Measurements from ENCODE around the gene AIG1.

The AIG1 gene

DNA sequence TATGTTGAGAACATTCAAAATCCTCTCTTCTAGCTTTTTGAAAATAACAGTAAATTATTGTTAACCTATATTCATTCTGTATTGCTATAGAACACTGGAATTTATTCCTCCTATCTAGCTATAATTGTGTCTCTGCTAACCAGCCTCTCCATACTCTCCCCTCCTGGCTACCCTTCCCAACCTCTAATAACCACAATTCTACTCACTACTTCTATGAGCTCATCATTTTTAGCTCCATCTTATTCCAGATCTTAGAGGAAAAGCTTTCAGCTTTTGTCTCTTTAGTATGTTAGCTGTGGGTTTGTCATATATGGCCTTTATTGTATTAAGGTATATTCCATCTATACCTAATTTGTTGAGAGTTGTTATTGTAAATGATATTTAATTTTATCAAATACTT is 108.8 kb downstream of the AIG1 start:
- no peak for DNase-seq

DNA sequence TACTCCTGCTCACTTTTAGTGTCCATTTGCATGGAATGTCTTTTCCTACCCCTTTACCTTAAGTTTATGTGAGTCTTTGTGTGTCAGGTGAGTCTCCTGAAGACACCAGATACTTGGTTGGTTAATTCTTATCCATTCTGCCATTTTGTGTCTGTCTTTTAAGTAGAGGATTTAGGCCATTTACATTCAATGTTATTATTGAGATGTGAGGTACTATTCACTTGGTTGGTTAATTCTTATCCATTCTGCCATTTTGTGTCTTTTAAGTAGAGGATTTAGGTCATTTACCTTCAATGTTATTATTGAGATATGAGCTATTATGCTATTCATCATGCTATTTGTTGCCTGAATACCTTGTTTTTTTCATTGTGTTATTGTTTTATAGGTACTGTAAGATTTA is 113.8 kb downstream of the AIG1 start:
- DNase-seq, result no peak

DNA sequence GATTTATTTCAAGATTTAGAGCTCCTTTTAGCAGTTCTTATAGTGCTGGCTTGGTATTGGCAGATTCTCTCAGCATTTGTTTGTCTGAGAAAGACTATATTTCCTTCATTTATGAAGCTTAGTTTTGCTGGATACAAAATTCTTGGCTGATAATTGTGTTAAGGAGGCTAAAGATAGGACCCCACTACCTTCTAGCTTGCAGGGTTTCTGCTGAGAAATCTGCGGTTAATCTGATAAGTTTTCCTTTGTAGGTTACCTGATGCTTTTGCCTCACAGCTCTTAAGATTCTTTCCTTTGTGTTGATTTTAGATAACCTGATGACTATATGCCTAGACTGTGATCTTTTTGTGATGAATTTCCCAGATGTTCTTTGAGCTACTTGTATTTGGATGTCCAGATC is 114.3 kb downstream of the AIG1 start:
- DNase-seq, result no peak

DNA sequence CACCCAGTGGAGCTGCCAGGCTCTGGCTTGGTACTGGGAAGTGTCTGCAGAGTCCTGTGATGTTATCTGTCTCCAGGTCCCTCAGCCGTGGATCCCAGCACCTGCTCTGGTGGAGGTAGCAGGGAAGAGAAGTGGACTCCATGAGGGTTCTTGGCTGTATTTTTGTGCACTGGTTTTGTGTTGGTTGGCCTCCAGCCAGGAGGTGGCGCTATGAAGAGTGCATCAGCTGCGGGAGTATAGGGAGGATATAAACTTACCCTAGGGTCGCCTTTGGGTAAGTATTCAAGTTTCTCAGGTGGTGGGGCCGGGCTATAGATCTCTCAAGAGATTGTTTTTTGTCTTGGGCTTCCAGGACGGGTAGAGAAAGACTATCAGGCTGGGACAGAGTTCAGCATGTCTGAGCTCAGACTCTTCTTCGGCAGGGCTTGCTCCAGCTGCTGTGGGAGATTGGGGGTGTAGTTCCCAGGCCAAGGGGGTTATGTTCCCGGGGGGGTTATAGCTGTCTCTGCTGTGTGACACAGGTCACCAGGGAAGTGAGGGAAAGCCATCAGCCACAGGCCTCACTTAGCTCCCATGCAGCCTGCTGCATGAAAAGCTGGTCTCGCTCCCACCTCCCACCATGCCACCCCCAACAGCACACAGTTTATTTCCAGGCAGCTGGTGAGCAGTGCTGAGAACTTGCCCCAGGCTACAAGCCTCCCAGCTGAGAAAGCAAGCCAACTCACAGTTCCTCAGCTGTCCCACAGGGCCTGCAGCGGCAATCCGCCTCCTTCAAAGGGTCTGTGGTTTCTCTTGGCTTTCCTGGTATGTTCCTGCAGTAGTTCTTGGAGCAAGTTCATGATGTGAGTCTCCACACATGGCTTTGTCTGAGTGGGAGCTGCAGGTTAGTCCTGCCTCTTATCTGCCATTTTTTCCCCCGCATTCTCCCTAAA is 115.7 kb downstream of the AIG1 start:
- no peak for DNase-seq

DNA sequence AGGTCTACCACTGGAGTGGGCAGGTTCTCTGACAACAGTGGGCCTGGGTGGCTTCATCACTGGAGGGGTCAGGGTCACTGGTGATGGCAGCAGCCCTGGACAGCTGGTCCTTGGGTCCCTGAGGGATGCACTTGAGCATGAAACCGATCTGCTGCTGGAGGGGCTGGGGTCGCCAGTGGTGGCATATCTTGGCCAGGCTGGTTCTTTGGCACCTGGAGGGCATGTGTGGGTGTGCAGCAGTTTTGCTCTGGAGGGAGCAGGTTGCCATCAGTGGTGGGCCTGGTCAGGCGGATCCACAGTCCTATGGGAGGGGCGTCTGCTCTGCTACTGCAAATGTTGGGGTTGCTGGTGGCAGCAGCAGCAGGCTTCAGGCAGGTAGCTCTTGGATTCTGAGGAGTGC is 117.0 kb downstream of the AIG1 start:
- DNase-seq, result no peak

DNA sequence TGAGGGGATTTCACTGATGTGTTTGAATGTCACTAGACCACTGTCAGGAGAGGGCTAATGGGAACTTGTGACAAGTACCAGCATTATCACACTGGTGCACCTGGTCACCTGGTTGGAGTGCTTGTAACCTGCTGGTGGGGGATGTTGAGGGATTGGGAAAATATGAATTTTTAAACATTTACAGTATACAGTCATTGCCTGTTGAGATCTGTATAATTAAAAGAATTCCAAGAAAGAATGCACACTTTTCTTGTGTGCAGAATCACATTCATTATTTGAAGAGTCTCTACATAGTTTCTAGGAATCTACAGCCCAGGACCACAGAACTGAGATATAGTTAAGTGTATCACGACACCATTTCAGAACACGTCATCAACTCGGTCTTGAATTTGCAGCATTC is 118.4 kb downstream of the AIG1 start:
- no peak for DNase-seq

DNA sequence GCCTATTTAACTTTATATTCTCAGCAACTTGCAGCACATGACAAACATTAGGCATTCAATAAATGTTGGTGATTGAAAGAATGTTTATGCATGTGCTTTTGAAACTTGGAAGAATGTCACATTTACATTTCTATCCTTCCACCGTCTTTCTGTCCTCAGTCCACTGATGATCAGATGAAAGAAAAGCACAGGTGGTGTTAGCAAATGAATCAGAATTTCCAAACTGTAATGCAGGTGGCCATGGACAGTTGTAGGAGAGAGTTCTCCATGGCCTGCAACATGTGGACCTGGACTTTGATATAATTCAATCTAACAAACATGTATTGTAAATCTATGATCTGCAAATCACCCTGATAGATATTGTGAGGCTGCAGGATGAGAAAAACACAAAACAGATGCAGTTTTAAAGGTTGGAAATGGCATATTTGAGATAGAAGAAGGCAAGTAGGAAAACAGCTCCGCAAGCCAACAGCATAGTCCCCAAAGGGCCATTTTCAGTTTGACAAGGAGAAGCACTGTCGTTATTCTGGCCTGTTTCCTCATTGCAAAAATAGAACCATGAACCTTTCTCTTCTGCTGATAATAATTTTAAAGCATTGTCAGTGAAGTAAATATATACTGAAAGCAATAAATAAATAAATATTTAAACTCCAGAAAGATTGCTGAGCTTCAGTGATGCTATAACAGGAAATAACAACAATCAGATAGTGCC is 119.4 kb downstream of the AIG1 start:
- no peak for DNase-seq

DNA sequence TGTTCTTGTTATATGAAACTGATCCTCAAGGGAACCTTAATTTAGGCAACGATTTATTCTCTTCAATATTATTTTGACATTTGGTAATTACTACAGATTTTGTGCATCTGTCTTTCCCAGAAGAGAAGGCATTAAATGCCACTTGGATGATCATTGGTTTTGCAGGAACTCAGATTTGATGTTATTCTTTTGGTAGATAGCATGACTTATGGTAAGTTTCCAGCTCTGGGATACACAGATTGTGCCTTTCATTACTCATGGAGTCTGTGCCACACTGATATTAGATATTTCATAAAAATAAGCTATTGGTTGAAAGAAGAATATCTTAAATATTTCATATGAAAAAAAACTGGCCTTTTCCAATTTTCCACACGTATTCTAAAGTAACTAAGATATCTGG is 120.1 kb downstream of the AIG1 start:
- no peak for DNase-seq

DNA sequence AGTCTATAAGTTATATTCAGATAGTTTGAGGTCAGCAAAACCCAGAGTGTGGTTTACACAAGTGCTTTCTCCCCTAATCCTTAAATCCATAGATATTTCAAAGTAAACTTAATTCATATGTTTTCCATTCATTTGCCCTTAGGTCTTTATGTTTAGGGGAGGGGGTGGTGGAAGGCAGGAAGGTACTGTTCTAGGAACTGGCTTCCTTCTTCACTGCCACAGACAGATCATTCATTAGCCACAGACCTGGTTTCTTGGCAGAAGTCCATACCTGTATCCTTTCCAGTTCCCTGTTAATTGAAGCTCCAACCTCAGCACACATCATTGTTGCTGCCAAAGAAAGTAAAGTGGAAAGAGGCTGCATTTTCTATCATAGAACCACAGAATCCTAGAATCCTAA is 123.0 kb downstream of the AIG1 start:
- no peak for DNase-seq

DNA sequence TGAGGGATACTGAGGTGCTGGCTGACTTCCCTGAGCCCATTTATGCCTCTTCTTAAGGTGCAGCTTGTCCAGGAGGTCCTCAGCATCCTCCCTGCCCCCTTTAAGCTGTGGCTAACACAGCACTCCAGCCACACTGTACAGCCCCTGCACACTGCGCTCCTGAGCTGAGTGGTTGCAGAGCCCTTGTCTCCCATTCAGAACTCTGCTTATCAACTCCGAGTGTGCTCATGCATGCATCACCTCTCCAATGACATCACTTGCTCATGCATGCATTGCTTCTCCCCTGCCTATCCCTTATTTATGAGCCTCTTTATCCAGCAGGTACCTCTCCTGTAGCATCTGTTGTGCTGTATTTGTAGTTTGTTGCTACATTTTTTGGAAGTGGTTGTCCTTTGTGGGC is 124.6 kb downstream of the AIG1 start:
- DNase-seq, result no peak

DNA sequence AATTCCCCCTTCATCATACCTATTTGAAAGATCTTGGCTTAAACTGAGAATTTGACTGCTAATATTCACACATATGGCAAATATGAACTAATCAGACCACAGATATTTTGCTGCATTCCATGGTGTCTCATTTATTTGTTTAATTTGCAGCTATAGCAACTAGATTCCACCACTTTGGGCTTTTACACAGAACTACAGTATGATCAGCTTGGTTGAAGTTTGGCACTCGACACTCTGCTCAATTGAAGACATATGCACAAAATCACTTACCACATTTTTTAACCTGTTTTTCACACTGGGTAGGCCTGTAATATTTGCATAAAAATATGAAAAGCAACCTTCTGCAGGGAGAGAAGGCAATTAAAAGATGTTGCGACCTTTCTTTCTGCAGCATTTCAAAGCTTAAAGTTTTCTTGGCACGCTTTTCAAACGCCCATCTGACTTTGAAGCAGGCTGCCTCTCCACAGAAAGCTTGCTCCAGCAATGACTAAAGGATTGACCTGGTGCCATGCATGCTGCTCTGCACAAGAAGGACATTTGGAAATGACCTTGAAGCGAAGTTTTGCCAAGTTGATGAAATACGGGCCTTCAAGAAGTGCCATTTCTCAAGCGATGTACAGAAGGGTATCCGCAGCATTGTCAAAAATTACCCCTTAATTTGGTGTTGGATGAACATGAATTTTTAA is 126.7 kb downstream of the AIG1 start:
- DNase-seq, result no peak

DNA sequence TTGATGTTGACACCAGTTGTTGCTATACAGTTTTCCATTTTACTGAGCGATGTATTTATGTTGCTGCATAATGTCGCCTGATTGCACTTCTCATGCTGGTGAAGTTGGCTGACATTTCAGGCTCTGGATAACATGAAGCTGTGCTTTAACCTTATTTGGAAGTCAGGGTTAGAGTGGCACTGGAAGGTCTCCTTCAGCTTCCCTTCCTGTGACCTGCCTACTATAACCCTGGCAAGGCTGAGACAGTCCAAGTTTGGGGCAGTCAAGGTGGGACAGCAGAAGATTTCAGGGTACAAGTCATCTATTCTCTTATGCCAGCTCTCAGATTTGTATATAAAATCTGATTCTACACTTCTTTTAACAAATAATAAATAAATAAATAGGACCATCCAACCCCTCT is 127.6 kb downstream of the AIG1 start:
- DNase-seq, result no peak

DNA sequence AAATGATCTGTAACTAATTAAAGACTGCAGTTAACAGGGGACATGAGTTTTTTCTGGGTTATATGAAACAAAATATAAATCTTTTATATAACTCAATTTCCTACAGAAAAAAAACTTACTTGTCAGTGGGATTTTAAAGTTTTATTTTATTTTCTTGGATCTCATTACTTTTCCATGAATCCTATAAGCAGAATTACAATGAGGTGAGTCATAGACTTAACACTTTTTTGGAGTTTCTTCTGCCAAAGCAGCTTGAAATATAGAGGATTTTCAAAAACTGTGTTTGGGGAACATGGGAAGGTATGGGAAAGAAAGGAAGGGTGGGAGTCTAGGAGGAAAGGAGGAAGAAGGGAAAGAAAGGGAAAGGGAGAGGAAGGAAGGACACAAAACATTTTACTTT is 130.7 kb downstream of the AIG1 start:
- no peak for DNase-seq

DNA sequence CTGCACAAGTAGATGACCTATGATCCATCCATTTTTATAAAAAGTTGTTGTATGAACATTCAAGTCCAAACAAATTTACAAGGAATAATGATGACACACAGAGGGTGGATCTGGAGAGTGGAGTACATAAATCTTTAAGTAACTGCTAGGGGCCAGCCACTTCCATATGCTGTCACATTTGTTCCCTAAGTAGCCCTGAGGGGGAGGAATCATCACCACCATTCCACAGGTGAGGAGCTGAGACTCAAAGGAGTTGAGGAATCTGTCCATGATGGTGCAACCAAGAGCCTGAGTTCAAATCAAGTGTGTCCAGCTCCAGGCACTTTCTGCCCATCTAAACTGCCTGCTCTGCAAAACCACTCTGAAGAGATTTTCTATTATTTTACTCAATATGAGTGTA is 132.1 kb downstream of the AIG1 start:
- DNase-seq, result no peak

DNA sequence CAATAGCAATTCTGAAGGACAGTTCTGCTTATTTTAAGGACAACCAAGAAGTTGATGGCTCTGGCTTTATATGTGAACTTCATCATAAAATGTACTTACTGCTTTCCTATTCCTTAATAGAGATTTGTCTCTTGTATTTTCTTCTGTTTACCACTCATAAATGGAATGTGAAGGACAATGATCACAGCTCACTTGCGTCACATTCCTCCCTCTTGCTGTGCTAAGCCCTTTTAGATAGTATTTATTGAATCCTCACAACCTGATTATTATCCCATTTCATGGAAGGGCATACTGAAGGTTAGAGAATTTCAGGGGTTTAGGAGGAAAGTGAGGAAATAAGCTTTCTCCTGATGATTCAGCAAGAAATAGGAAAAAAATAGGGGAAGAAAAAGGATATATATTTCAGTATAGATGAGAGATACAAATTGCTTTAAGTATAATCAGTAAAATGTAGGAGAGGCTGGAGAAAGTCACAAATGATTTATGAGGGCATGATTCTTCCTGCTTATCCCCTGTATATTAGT is 132.9 kb downstream of the AIG1 start:
- DNase-seq, result no peak

DNA sequence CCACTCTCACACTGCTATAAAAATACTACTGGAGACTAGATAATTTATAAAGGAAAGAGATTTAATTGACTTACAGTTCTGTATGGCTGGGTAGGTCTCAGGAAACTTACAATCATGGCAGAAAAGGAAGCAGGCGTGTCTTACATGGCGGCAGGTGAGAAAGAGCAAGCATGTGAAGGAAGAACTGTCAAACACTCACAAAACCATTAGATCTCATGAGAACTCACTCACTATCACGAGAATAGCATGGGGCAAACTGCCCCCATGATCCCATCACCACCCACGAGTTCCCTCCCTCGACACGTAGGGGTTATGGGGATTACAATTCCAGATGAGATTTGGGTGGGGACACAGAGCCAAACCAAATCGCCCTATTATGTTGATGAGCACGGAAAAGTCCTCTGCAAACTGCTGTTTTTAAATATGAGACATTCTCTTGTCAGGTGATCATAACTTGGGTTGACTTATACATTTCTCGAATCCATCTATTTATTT is 133.5 kb downstream of the AIG1 start:
- no peak for DNase-seq

DNA sequence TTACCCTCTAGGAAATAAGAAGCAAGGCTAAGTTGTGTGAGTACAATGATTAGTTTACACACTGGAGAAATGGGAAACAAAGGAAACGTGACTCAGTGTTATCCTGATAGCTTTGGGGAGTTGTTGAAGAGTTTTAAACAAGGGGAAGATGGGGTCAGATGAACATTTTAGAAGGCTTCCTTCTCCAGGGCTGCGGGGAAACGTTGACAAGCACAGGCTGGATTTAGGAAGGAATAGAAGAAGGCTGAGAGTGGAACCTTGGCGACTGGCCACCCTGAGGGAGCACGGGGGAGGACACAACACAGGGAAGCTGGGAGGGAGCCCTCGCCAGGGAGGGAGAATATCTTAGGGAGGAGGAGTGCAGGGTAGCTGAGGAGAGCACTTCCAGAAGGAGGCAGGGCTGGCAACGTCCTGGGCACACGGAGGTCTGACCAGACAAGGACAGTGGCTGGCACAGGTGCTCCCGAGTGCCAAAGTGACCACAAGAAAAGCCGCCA is 134.7 kb downstream of the AIG1 start:
- no peak for DNase-seq

DNA sequence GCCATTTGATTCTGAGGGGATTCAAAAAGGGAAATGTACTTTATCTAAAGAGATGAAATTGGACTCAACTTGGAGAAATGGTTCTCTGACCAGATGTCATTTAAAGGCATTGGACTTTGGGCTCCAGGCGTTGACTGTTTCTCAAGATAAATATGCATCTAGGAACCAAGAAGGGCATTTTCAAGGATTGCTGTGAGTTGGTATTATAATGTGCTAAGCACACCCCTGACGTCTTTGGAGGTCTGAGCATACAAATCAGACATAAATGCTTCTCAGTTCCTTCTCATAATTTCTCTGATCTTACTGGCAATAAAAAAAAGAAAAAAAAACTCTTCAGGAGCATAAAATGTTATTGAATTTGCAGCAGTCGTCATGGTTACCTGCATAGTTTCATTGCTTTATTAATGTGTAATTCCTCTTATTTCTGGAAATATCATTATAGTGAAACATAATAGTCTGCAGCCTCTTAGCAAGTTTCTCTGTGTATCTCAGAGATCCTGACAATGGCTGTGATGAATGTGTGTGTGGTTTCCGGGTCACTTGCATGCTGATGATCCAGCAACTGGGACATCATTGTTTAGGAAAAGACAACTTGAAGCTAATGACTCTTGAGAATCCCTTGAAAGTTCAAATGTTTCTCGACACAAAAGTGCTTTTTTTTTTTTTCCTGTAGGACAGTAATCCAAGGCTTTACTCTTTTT is 136.0 kb downstream of the AIG1 start:
- DNase-seq, result no peak

DNA sequence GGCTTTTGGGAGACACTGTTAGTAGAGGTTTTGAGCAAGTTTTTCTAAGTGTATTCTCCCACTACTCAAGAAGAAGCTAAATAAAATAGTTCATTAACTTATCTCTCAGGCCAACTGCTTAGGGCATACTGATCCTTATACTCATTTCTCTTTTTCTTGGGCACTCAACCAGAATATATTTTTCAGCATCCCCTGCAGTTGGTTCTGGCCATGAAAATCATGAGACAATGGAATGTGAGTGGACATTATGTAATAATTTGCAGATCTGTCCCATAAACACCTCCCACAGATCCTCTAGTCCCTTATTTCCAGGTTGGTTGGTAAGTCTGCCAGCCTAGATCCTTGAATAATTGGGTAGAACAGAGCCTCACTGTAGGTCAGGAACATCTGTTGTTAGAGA is 136.7 kb downstream of the AIG1 start:
- no peak for DNase-seq

DNA sequence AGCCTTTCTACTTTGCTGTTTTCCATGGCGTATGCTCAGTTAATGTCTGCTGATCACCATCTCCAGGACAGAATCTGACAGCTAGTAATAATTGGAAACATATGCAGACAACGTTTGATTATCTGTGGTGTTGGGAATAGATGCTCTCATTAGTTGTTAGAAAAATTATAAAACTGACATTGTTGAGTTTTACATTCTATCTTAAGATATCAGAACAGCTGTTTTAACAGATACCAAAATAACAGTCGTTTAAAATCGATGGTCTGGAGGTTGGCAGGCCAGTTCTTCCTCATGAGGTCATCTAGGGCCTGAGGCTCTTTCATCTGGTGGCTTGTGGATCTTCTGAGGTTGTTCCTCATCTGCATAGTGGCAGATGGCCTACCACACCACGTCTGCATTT is 137.6 kb downstream of the AIG1 start:
- no peak for DNase-seq

DNA sequence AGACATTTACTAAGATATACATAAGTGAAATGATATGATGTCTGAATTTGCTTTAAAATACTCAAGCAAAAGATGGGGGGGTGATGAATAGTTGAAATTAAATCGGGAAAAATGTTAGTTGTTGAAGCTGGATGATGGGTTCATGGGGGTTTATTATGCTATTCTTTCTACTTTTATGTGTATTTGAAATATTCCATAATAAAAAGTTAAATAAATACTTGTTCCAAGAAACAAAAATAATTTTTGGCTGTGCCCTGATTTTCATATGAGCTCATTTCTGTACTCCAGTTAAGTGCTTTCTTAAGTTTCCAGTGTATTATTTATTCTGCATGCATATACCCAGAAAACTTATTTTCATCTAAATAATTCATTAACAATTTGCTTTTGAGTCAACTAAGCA is 138.6 kb downstream of the AIG1 start:
- no peak for DNase-seq

DNA sequence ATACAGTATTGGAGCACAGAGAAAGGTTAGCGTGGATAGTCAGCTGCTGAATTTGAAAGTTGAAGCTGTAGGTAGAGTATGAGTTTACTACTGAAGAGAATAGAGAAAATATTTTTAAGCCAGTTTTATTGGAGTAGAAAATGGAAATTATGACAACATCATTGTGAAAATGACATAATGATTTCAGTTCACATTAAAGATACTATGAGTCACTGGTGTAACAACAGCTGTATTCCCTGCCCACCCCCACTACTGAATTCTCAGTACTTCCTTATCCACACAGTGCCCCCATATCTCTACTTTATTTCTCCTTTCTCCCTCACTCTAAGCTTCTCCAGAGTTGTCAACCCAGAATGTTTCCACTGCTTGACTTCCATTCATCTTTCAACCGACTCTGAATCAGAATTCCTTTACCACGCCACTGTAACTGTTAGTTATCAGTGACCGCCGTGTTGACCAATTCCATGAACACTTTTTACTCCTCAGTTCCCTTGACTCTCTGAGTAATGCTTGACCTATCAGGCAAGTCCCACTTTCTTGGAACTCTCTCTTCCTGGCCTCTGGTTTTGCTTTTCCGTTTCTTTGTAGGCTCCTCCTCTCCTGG is 139.6 kb downstream of the AIG1 start:
- DNase-seq, result no peak
